GM15510 (cell line): Measurements from ENCODE around the gene TCF7L2.

Source experiments
- POLR2A ChIP-seq: IDR thresholded peaks from 3 replicates; pipeline ENCODE4 v1.6.1; 2011; ENCODE audit warnings: borderline replicate concordance; ENCODE audit not compliant: insufficient read length; ENCODE audit errors: extremely low read depth

Gene TCF7L2

GRCh38 chr10:112949875-112950507, at the start of gene TCF7L2:
Gene TCF7L2 (plus strand): TSS chr10:112950247. CDS start chr10:112950757, 510 bp downstream.
- no peak for TF ChIP-seq POLR2A

GRCh38 chr10:112902730-112903129, 47.3 kb upstream of the TCF7L2 start:
- TF ChIP-seq POLR2A: no peak

- no peak for TF ChIP-seq POLR2A
Measured at GRCh38 chr10:112904000-112904399, 46.0 kb upstream of the TCF7L2 start.

GRCh38 chr10:112906945-112907344, 43.1 kb upstream of the TCF7L2 start:
- no peak for TF ChIP-seq POLR2A

GRCh38 chr10:112907893-112908292, 42.2 kb upstream of the TCF7L2 start:
- TF ChIP-seq POLR2A: no peak

- no peak for TF ChIP-seq POLR2A
Measured at GRCh38 chr10:112911206-112911605, 38.8 kb upstream of the TCF7L2 start.

DNA sequence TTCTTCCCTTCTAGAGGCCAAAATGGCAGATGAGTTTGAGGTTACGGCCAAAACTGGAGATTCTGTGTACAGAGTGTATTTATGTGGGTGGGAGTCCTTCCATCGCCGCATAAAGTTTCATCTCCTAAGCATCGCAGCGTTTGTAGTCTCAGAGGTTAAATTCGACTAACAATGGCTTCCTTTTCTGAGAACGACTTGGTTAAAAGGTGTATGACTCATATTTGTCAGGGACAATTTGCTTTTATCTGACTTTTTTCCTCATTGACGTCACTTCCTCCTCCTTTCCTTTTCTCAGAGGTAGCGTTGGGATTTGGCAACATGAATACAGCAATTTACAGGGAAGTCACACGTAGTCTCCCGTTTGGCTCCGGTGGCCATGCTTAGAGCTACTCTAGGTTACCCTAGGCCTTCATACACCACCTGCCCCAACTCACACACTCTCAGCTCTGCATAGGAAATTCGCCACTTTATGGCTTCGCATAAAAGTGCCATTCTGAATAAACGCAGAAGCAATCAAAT, 37.6 kb upstream of the TCF7L2 start:
- no peak for TF ChIP-seq POLR2A

- TF ChIP-seq POLR2A: no peak
Measured at GRCh38 chr10:112913255-112913654, 36.8 kb upstream of the TCF7L2 start.

GRCh38 chr10:112913661-112914287, 36.3 kb upstream of the TCF7L2 start:
- TF ChIP-seq POLR2A: no peak

DNA sequence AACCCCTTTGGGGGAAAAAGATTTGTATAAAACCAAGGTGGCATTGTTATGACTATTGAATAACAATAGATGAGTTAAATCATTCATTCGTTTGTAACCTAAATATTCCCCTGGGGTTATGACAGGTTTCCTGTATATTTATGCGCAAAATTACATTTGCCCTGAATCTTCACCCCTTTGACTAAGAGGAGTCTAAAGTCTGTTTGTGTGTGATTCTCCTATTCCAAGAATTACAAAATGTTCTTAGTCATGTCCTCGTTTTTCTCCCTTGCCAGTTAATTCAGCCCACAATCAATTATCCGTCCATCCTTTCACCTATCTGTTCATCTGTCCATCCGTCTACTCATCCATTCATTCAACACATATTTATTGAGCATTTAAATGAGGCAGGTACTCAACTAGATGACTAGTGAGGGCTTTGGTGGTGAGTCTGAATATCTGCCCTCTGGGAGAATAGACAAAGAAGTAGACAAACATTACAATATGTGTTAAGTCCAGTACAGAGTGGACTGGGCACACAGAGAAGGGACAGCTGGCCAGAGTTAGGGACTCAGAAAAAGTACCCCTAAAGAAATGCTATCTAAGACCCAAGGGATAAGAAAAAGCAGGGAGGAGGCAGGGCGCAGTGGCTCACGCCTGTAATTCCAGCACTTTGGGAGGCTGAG, 35.6 kb upstream of the TCF7L2 start:
- no peak for TF ChIP-seq POLR2A

DNA sequence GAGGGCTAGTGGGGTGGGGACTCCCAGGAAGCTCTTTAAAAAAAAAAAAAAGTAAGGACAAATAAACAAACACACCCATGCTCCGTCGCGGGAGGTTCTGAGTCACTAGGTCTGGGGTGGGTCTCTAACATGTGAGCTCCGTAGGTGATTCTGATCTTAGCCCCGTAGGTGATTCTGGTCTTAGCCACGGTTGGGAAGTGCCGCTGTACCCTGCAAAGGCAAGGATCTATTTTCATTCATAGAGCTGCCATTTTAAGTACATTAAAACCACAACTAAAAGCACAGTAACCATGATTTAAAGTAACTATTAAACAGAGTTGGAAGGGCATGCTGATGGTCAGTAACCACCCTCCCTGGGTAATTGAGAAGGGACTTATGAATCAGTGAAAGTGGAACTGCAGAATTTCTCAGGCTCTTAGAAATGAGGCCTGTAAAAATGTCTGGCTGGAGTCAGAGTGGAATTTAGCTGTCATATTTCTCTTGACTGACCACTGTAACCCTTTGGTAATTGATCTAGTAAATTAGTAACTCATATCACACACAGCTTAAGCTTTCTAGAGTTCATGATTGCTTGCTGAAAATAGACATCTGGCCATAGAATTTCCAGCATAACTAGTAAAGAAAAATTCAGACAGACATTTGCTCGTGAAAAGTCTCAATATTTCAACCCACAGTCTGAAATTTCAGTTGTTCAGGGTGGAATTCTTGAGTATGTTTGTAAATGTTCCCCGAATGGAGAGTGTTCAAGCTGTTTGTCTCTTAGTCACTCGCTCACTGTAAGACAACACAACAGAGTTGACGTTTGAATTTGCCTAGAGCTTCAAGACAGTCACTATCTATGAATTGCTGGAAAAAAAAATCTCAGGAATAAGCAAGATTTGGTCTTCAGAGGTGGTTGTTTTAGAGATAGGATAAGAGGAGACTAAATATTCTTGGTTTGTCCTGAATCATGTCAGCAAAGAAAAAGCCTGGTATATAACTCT, 34.2 kb upstream of the TCF7L2 start:
- TF ChIP-seq POLR2A: no peak

DNA sequence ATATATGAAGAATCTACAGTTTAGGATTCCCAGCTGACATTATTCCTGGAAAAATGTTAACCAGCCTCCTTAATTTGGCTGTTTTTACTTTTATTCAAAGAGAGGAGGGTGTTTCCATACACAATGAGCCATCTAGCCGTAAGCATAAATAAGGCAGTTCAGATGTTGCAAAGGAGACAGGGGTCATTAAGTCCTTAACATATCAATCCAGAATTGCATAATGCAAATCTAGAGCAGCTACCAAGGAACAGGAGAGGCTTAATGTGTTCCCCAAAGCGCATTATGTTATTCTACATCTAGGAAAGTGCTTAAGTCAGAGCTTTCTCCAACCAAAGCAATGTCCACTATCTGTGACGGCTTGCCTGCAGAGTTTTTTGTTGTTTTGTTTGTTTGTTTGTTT, 32.4 kb upstream of the TCF7L2 start:
- no peak for TF ChIP-seq POLR2A

DNA sequence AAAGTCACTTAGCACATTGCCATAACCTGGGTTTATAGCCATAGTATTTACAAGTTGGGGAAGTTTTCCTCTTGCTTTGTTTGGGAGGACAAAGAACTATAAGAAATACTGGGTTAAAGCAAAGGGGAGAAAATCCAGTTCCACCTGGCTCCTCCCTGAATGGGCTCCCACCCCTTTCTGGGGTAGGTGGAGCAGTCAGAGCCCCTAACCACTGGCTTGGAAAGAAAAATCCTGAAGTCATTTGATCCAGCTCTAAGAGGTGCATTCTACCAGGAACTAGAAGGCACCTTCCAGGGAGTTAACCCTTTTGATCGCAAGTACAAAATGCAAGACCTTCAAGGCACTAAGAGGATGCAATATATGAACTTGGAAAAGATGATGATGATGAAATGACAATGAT, 31.3 kb upstream of the TCF7L2 start:
- no peak for TF ChIP-seq POLR2A

GRCh38 chr10:112919721-112920120, 30.3 kb upstream of the TCF7L2 start:
- no peak for TF ChIP-seq POLR2A

GRCh38 chr10:112926906-112927688, 22.9 kb upstream of the TCF7L2 start:
- no peak for TF ChIP-seq POLR2A

DNA sequence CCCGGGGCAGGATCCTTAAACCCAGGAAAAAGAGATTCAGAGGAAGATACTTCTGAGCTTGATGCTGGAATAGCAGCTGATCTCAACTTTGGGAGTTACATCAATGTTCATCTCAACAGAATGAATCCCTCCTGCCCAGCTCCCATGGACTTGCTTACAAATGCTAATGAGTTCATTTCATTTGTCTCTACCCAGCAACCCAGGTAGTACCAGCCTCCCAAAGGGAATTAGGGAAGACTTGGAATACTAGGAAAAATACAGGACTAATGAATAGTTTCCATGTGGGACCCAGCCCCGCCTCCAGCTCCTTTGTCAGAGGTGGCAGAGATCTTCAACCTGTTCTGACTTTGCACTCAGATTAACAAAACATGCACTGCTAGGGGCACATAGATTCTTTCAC, 22.1 kb upstream of the TCF7L2 start:
- no peak for TF ChIP-seq POLR2A
